Adipose tissue (tissue), 3 donors: ENCODE data around the gene TGM2. TPM values are rescaled to one million over a fixed set of nuclear protein-coding genes. Genes with fewer than 3 reads are reported as not detected.

Source experiments
- H3K27ac ChIP-seq: one replicate; pipeline ENCODE4 v1.5.1; 2013; ENCODE audit warnings: low read depth, low read length
- WGBS, 3 donors: extraction: QIAGEN DNeasy Blood & Tissue Kit; methylation state at CpG; one replicate each; pipeline ENCODE4 v1.1.7; 2013; 5-methylcytosine and 5-hydroxymethylcytosine counted together
- polyA plus RNA-seq, 3 donors: library from polyadenylated mRNA; stranded (reverse); fragments of 200-250 nt; gene quantifications; one replicate each; pipeline ENCODE4 v1.2.3, GENCODE V29; 2013
- donor health status: healthy with polysubstance abuse.
- donor health status: Bipolar disorder and iron deficiency.
- donor health status: healthy.

TGM2 gene
- polyA plus RNA-seq, 3 donors: 12.7 to 53.1 (median 49.4) TPM

DNA sequence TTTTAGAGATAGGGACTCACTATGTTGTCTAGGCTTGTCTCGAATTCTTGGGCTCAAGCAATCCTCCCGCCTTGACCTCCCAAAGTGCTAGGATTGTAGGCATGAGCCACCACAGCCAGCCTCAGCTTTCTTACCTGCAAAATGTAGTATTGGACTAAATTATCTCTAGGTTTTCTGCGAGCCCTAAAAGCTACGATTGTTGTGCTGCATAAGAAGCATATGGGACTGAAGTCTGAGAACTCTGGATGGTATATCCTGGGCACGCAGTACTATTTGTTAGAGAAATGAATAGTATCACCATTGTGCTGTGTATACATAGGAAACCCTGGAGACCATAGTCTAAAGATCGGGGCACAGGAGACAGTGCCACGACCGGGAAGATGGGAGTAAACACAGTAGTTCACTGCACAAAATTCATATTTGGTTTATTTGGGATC is 71.4 kb downstream of the TGM2 start:
- WGBS, 3 donors: 93 to 95% (median 94%) methylated on average over 8 of the region's 8 CpGs

DNA sequence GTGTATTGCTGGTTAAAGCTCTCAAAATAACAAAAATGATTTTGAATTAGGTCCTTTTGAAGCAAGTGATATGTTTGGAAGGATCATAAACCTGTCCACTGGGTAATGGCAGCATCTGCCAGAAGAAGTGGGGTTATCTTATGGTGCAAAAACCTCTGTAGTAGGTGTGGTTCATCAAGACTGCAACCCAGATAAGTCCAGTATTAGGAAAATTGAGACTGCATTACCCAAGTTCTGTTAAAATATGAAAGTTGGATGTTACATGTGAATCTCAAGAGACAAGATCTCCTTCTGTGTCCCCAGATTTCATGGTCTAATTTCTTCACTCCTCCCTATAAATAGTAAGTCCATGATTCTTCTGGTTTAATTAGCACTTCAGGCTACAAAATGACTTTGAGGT is 72.2 kb downstream of the TGM2 start:
- no peak overlapping the region for H3K27ac ChIP-seq

More for the DNA sequence above, 71.4 kb downstream of the TGM2 start:
- H3K27ac ChIP-seq: no peak overlapping the region

DNA sequence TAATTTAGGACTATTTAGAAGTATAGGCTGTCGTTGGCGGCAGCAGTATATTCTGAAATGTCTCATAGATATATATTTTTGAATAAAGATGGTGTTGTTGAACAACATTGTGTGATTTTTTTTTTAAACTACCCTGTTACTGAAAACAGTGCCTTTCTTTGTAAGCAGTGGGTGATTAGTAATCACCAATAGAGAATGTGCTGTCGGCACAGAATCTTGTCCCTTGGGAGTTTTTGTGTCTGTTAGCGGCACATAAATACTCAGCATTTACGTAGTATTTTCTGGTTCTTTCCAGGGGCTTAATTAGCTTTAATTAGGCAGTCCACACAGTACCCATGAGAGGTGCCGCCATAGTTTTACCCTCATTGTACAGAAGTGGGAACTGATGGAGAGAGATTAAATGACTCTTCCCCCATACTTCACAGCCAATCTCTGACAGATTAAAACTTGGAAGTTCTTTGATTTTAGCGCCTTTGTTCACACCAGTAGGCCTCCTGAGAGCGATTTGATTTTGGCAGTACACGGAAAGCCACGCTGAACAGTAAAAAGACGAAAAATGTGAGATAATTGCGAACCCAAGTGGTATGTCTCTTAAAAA is 72.7 kb downstream of the TGM2 start:
- 87 to 92% (median 87%) methylated on average over 12 of the region's 12 CpGs for WGBS, 3 donors
- no peak overlapping the region for H3K27ac ChIP-seq

DNA sequence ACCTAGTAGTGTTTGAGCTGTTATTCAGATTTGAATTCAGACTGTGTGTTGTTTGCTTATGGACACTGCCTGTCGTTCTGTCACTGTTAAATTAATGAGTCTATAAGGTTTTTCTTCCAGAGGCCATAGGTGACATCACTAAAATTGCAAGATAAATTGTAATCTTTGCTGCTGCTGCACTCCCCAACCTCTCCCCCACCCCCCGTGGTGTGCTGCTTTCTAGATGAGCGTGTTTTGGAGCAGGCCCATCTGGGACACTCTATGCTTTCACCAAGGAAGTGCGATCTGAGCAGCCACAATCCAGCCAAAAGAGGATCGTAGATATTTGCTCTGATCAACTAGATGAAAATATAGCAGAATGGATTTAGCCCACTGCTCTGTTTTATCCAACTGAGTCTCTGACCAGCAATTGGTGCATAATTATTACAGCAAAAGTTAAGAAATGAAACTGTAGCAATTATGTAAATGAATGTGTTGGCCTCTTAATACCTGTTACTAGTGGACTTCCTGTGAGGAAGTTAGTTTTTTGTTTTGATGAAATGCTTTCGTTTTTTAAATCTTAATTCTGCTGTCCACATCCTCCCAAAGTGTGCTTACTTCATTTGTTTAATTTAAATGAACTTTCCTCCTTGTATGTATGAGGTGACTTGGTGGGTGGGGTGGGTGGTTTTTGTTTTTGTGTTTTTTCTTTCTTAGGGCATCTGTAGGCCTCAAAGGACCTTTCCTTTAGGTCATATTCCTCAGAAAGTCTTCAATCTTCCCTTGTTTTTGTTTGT is 73.4 kb downstream of the TGM2 start:
- 36 to 65% (median 36%) methylated on average over 6 of the region's 6 CpGs for WGBS, 3 donors
- no peak overlapping the region for H3K27ac ChIP-seq

GRCh38 chr20:38090061-38090460 is 75.0 kb downstream of the TGM2 start:
- H3K27ac ChIP-seq: no peak overlapping the region

GRCh38 chr20:38089500-38089899 is 75.6 kb downstream of the TGM2 start:
- H3K27ac ChIP-seq: no peak overlapping the region
- WGBS, 3 donors: 82 to 95% (median 93%) methylated on average over 10 of the region's 10 CpGs

More at GRCh38 chr20:38090061-38090460, 75.0 kb downstream of the TGM2 start:
- WGBS, 3 donors: 81 to 88% (median 86%) methylated on average over 7 of the region's 7 CpGs

DNA sequence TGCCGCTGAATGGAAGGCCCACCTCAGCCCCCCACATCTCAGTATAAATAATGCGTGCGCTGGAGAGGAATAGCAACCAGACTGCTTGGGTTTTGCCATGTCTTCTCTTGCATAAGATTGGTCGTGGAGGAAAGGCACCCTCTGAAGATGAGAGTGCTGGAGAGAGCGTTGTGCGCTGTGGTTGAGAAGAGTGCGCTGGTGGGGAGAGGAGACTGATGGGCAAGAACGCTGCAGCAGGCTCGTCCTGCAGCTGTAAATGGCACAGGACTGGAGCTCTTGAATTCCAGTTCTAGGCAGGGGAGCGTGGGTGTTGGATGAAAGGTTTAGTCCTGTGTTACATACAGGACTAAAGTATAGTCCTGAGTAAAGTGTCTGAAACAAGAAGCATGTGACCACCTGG is 80.0 kb downstream of the TGM2 start:
- H3K27ac ChIP-seq: no peak overlapping the region
- 84 to 90% (median 86%) methylated on average over 10 of the region's 10 CpGs for WGBS, 3 donors

DNA sequence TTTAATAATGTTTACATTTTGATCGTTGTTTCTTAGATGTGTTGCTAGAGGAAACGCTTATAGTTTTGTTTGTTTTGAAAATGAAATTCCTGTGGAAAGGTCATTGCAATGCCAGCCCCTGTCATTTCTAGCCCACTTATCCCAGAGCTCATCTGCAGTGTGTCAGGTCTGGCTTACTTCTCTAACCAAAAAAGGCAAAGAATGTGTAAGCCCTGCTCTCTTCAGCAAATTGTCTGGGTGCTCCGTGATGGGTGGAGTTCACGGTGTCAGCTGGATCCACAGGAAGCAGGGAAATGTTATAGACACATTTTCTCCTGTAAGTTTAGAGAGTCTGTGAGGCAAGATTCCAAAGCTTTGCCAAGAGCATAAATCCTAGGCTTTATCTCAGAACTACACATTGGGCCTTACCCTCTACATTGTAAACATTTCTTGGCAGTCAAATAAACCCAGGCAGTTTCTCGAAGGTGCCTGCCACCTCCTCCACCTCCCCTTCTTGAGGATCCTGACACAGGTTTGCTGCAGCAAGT is 80.6 kb downstream of the TGM2 start:
- WGBS, 3 donors: 48 to 64% (median 57%) methylated on average over 5 of the region's 5 CpGs
- H3K27ac ChIP-seq: no peak overlapping the region

- 69 to 83% (median 76%) methylated on average over 12 of the region's 12 CpGs for WGBS, 3 donors
- no peak overlapping the region for H3K27ac ChIP-seq
These were observed 81.6 kb downstream of the TGM2 start for GRCh38 chr20:38083338-38084048.

- H3K27ac ChIP-seq: no peak overlapping the region
These were observed 82.2 kb downstream of the TGM2 start for GRCh38 chr20:38082894-38083293.

DNA sequence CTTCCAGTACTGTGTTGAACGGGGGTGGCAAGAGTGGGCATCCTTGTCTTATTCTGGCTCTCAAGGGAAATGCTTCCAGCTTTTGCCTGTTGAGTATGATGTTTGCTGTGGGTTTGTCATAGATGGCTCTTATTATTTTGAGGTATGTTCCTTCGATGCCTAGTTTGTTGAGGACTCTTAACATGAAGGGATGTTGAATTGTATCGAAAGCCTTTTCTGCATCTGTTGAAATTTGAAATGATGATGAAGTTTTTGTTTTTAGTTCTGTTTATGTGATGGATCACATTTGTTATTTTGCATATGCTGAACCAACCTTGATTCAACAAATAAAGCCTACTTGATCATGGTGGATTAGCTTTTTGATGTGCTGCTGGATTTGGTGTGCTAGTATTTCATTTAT is 83.5 kb downstream of the TGM2 start:
- no peak overlapping the region for H3K27ac ChIP-seq
- WGBS, 3 donors: 77 to 91% (median 88%) methylated on average over 3 of the region's 3 CpGs

- H3K27ac ChIP-seq: no peak overlapping the region
- WGBS, 3 donors: 98 to 99% (median 99%) methylated on average over 3 of the region's 3 CpGs
These were observed 85.7 kb downstream of the TGM2 start for GRCh38 chr20:38079353-38079752.

GRCh38 chr20:38078084-38078483 is 87.0 kb downstream of the TGM2 start:
- WGBS, 3 donors: 100% methylated on average over 2 of the region's 2 CpGs
- H3K27ac ChIP-seq: no peak overlapping the region

Other genes starting within 250 kb of the TGM2 start
- 10 to 100 TPM in 2 of 3 donors, 1 to 10 TPM in 1; 9.9 to 10.9 (median 10.0) TPM for gene TTI1, start 131.8 kb downstream of the TGM2 start, polyA plus RNA-seq
- 10 to 100 TPM in 1 of 3 donors, 1 to 10 TPM in 2; 6.1 to 13.5 (median 9.0) TPM for gene RPRD1B, start 131.5 kb downstream of the TGM2 start, polyA plus RNA-seq
- 1 to 10 TPM in 2 of 3 donors, under 1 TPM in 1; 0.47 to 6.4 (median 1.2) TPM for gene KIAA1755, start 95.5 kb upstream of the TGM2 start, polyA plus RNA-seq
- 1 to 10 TPM in 1 of 3 donors, under 1 TPM in 2; 0.02 to 3.5 (median 0.21) TPM for gene BPI, start 138.9 kb upstream of the TGM2 start, polyA plus RNA-seq
- 10 to 100 TPM in 1 of 3 donors, 1 to 10 TPM in 2; 2.9 to 53.7 (median 8.7) TPM for gene LBP, start 181.2 kb upstream of the TGM2 start, polyA plus RNA-seq